CD4-positive, alpha-beta T cell treated with Interleukin-17A for 1 hour (primary cell): Measurements from ENCODE around the gene PITRM1.

Experiments
- DNase-seq: peaks from one replicate; pipeline ENCODE4 v3.0.0-alpha.2; 2020

Gene PITRM1

DNA sequence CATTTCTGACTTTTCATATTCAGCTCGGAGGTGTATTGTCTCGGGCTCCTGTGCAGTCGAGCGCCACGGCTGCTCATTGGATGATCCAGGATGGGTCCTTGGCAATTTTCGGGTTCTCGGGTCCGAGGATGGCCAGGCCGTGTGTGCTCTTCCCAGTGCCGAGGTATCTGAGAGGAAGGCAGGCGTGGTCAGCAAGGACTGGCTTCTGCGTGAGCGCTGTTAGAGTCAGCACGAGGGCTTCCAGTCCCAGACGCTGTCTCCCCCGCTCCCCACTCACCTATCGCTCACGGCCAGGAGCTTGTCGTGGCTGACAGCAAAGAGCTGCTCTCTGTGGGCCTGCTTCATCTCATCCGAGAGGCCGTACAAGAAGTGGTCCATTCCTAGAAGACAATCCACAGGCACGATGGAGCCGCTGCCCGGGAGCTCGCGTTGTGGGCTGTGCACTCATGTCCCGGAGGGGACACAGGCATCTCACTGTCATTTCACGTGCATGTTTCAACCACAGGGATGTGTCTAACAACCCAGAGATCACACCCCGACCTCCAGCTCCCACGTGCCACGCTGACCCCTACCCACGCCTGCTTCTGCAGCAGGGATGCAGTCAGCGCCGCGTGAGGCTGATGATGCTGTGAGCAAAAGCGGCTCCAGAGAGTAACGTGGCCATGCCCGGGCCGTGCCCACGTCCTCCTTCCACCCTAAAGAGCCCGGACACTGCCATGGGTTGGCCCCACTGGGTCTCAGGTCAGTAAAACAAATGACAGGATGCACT is 34.4 kb downstream of the PITRM1 start:
- no peak for DNase-seq

DNA sequence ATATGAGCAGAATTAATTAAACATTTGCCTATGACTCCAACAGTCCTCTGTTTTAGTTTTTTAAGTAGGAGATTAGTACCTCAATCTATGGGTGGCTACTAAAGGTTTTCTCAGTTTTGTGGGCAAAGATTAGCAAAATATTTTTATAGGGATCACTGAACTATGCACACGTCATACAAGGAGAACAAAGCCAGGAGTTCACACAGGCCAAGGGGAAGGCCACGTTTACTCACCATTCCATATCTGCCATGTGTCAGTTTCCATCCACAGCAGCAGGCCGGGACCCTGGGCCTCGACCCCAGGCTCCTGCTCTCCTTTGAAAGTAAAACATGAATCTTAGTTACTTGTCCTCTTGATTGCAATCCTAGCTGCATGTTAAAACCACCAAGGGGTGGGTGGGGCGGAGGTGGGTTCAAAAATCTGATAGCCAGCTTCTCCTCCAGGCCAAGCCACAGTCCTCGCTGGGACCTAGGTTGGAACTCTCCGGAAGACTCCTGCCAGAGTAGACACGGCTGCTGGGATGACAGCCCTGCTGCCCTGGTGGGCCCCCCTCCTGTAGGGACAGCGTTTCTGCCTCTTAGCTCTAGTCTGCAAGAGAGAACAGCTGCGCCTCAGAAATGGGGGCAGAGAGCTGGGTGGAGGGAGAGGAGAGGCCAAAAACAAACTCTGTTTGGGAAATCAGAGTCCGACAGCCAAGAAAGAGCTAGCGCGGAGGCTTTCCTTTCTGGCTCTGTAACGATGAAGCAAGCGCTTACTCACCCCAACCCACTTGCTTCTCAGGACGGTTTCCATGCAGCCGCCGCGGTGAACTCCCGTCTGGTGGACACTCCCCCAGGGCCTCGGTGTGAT is 35.6 kb downstream of the PITRM1 start:
- DNase-seq = no peak

DNA sequence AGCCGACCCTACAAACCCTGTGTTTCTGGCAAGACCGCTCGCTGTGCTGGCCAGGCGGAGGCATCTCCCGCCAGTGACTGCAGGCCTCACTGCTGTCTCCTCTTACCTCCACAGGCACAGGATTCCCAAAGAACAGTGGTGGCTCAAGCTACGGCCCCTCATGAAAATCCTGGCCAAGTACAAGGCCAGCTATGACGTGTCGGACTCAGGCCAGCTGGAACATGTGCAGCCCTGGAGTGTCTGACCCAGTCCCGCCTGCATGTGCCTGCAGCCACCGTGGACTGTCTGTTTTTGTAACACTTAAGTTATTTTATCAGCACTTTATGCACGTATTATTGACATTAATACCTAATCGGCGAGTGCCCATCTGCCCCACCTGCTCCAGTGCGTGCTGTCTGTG is 36.2 kb downstream of the PITRM1 start:
- DNase-seq = no peak

DNA sequence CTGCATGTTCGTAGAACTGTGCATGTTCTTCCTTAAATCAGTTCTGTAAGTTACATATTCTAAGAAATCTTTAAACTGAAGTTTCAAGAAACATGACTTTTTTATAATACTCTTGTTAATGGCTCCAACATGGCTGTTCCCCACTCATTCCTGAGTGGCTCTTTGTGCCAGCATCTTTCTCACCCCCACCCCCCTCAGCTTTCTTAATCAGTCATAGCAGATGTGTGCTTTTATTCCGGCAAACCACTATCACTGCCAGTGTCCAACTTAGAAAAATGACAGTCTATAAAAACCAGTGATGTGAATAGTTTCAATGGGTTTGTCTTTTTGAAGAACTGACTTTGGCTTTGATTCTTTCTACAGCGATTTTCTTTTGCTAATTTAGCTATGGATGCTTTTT is 37.6 kb downstream of the PITRM1 start:
- no peak for DNase-seq

DNA sequence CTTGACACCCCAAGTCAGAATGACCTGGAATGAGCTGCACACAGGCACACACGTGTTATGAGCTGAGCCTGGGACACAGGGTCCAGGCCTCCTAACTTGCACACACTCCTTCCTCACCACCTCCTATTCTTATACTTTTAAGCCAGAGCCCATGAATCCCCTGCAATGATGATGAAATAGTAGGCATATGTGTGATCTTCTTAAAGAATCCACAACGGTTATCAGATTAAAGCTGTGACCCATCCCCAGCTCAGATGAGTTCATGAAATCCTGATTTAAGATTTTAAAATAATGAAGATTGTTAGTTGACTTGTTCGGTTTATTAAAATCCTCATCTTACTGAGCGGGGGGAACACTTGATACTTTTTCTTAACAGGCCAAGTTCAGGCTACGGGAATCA is 38.6 kb downstream of the PITRM1 start:
- no peak for DNase-seq

DNA sequence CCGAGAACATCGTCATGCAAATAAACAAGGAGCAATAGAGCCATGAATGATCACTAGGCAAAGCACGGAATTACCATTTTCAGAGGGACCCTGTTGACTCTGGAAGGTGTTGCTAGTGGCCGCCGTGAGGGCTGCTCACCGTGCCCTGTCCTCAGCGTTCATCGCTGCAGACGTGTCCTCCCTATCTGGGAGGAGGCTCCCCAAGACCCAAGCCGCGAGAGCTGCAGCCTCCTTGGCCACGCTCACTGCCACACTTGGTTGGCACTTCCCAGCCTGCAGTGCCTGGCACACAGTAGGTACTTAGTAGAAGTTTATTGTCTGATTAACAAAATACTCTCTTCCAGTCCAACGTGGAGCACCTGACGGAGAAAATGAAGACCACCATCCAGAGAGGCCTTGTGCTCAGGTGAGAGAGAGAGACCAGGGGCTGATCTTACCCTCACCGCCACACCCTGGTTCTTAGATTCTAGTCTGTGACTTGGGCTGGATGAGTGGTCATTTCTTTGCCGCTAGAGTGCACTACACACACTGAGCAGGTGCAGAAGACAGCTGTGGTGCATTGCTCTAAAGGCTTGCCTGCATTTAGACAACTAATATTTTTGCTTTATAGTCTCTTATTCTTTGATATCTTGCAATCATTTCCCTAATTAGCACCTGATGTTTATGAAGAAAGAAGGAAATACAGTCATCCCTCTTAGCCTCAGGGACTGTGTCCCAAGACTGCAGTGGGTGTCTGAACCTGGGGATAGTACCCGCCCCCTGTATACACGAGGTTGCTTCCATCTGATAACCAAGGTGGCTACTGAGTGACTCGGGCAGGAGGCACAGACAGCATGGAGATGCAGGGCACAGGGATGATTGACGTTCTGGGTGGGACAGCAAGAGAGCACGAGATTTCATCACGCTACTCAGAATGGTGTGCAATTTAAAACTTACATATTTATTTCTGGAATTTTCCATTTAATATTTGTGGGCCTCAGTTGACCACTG is 40.3 kb downstream of the PITRM1 start:
- no peak for DNase-seq

DNA sequence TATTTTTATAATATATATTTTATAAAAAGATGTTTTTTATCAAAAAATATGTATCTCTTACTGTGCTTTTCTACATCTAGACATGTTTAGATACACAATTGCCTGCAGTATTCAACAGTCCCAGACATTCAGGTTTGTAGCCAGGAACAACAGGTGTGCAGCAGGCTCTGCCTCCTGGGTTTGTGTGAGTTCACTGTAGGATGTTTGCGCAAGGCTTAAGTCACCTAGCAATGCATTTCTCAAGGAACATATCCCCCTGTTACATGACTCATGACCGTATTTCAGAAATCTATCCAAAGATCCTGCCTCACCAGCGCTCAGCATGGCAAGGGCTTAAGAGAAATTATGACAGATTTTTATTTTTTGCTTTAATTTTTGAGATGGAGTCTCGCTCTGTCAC is 41.5 kb downstream of the PITRM1 start:
- DNase-seq = no peak

DNA sequence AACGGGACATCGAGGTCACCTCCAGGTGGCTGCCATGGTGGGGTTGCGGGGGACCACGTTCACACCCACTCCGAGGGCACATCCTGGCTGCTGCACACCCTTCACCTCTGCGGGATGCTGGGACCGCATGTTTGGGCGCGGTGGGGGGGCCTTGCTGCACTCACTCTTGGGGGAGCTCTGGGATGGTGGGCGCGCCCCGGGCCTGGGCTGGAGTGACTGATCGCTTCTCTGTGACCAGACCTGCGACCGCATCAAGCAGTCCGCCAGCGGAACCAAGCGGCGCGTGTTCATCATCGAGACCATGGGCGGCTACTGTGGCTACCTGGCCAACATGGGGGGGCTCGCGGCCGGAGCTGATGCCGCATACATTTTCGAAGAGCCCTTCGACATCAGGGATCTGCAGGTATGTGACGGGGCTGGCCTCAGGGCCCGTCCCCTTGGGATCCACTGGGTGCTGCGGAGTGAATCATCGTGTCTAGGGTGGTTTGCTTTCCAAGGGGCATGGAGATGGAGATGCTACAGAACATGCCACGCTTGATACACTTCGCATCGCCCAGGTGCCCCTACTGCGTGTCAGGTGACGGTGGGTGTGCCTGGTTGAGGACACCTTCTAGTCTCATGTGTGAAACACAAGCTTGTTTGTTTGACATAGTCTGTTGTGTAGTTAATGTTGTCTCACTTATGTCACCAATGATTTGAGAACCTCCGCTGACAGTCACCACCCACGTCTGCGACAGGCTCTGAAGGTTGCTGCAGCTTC is 42.8 kb downstream of the PITRM1 start:
- DNase-seq = no peak

DNA sequence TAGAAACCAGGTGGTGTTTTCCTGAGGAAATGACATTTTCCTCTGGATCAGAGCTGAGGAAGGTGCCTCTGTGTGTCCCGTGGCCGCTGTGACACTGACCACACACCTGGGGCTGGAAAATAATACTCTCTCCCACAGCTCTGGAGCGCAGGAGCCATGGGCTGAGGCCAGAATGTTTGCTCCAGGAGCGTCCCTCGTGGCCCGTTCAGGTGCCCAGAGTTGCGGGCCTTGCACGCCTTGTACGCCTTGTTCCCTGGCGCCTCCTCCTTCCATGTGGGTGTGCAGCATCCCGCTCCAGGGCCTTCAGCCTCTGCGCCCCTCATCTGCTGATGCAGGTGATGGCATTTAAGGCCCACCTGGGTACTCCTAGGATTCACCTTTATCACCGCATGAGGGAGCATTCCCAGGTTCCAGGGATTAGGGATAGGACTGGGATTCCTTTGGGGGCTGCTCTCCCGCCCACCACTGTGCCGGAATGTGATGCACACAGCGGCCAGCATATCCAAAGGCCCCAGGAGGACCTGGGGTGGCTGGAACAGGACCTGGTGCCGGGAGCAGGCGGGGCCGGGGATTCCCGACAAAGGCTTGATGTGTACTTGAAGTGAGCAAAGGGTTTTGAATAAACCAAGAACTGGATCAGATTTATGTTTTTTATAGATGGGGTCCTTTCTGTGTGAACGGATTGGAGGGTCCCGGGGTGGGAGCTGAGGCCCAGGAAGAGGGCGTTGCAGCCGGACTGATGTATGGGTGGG is 44.0 kb downstream of the PITRM1 start:
- DNase-seq = no peak

DNA sequence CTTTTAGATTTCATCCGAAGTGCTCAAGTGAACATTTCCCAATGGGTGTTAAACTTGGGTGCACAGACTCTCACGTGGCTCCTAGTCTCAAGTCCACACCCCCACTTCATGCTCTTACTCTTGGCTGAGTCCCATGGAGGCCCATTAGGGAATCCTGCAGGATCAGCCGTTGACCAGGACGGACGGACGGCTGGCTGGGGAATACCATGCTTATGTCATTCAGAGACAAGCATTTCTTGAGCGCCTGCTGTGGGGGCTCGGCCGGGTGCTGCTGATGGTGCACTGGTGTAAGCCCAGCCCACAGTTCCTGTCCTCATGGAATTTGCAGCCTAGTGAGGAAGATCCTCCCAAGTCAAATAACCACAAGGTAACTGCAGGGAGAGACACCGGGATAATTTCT is 44.7 kb downstream of the PITRM1 start:
- no peak for DNase-seq

DNA sequence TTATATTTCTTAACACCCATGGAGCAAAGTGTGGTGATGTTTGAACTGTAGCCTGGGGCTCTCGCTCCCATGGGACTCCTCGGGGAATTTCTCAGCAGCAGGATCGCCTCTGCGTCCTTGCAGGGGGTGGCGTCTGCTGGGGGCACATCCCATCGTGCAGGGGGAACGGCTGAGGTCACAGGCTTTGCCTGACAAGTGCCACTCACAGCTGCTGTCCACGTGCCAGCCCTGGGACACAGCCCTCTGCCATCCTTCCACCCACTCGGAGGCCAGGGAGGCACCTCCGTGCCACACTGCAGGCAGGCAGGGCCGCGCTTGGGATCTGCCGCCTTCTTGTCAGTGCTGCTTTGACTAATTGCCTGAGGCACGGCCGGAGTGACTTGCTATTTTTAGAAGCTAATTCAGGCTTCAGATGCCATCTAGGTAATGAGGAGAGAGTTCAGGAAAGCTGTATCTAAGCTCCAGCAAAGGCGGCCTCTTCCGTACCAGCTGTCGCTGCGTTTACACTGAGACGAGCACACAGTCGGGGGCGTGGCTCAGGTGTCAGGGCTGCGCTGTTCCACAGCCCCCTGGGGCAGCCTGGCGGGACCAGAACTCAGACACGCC is 45.7 kb downstream of the PITRM1 start:
- DNase-seq = no peak

DNA sequence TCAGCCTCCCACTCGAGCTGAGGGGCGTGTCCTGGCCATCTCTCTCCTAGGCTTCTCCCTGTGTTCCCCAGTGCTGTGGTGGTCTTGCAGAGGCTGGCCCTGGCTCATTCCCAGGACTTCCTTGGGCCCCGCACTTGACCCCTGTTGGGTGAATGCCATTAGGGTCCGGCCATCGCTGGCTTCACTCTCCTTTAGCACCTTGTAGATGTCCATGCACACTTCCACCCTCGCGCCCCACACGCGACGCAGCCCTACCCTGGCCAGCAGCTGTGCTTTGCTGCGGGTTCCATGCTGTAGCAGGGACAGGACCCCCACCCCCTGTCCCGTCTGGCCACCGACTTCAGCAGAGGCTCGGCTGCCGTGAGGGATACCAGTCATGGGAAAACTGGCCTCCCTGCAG is 46.3 kb downstream of the PITRM1 start:
- no peak for DNase-seq

DNA sequence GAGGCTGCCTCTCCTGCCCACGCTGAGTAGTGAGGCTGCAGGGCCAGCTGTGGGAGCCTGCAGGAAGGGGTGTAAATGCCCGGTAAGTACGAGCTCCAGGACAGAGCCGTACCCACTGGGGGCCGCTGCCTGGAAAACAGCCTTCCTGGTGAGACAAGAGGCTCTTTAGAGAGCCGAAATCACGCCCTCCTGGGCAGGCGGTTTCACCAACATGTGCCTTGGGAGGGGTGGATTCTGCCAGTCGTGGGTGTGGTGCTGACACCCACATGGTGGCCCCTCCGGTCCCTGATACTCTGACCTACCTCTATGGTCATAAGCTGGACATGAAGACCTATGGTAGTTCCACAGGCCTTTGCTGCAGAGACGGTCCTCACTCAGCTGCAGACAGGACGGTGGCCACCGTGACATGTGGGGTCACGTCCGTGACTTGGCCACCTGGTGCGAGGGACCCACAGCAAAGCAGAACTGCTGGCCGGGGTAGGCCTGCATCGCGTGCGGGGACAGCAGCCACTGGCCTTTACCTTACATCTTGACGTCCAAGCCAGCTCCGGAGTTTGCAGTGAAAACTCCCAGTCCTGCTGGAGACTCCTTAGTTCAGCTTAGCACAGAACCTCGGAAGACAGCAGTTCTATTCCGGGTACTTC is 46.9 kb downstream of the PITRM1 start:
- DNase-seq = no peak

DNA sequence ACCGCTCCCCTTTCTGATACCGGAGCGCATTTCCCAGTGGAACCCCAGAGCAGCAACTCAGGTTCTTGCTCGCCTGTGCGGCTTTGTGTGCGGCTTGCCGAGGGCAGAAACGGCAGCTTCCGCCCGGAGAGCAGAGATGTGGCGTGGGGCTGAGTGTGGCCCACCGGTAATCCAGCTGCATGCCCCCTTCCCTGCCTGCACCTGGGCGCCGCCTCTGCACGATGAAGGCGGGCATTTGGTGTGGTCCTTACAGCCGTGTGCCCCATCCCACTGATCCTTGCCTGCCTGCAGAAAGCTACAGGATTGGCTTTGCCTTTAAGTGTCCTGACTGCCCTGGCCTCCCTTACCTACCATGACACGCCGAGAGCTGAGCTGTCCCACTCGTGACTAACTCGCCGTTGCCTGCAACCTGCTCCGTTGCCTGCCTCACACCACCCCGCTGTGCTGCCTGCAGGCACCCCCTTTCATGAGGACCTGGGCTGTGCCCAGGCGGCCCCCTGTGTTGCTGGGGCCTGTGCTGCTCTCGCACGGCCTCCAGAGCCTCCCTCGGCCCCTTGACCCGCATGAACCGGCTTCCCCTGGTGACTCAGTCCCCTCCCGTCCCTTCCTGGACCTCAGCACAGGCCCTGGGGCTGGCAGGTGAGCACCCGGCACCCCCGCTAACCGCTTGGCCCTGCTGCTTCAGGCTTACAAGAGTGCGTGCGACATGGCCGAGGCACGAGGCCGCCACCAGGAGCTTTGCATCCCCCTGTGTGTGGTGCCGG is 48.0 kb downstream of the PITRM1 start:
- DNase-seq = no peak

DNA sequence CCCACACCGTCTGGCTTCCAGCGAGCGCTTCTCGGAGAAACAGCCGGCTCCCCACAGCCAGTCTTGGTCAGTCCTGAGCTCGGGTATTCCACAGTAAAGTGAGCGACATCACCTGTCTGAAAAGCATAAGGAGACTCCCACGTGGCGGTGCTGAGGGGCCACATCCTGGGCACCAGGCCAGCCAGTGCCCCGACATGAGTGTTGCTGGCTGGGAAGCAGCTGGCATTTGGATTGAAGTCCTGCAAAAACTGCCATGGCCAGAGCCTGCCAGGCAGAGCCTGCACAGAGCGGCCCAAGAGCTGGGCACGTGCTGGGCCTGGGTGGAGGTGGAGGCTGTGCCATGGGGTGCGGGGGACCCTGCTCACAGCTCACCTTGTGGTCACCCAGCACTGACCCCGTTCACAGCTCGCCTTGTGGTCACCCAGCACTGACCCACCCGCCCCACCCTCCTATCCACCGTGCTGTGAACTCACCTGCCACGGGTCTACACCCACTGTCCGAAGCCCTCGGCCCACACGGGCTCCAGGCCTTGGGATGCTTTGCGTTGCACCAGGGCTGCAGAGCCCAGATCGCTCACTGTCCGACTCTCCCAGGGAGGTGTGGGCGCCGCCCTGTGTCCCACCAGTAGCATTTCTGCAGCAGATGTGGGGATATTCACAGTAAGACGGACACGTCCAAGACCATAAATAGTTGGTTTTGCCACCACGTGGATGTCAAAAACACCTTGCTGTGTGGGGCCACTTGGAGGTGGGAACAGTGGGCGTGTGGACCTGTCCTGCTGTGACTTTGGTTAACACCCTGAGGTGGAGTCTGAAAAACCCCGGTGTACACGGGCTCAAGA is 48.8 kb downstream of the PITRM1 start:
- DNase-seq = no peak

DNA sequence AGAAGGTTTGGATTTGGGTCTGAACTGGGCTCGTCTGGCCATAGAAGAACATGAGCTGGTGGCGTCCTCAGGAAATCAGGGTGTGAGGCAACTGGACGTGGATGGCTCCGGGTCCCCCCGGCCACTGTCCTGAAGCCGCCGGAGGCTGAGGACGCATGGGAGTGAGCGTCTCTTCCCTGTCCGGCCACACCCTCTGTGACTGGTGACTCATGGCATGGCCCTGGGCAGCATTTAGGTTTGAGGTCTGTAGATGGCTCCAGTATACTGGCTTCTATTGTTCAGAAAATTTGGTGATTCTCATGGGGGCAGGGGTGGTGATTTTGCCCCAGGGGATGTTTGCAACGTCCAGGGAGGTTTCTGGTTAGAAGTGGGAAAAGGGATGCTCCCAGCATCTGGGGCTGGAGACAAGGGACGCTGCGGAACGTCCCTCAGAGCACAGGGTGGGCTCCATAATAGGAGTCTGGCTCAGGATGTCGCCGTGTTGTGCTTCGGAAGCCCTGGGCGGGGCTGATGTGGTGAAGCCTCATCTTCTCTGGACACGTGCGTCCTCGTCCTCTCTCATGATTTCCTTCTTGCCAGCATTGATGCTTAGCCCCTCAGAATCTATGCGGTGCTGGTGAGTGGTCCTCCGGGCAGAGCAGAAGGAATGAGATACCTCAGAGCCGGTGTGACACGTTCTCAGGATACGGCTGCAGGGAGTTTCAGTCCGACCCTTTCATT is 49.9 kb downstream of the PITRM1 start:
- DNase-seq = no peak

DNA sequence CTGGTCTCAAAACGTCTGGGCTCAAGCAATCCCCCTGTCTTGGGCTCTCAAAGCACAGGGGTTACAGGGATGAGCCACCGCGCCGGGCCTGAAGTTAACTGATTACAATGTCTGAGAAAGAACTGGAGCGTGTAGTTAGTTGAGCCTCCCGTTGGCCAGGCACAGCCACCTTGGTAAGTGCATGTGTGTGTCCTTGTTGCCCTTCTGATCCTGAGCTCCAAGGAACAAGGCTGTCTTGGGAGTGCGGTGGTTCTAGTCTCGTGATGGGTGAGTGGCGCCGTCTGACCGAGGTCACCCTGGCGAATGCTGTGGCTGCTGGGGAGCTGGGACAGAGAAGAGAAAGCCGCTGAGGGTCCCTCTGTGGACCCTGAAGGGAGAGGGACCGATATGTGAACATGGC is 50.5 kb downstream of the PITRM1 start:
- no peak for DNase-seq

DNA sequence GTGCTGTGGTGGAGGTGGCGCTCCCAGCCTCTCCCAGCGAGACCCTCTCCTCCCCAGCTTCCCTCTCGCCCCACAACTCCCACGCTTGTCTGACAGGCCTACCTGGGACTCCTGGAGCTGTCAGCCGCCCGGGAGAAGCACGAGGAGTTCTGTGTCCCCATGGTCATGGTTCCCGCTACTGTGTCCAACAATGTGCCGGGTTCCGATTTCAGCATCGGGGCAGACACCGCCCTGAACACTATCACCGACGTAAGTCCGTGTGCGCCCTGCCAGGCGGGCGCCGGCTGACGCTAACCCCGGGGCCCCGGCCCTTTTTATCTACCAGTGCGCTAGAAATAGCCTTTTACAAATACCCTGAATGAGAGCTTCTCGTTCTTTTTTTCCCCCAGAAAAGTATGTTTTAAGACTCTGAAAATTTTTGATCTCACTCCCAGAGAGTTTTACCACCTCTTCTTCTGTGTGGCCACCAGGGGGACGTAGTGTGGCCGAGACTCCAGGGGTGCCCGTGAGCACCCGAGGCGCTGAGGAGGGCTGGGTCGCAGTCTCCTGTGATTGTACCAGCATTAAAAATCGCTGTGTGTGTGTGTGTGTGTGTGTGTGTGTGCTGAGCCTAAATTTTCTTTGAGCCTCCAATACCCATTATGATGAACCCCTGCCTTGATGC is 52.7 kb downstream of the PITRM1 start:
- no peak for DNase-seq
